ENCODE results near the gene TMEM220.

TMEM220 gene
- long read RNA-seq, partial matches to known transcripts: 0 of 4 reads
- long read RNA-seq, other reads (novel, unspliced or antisense): 4 of 4 reads

DNA sequence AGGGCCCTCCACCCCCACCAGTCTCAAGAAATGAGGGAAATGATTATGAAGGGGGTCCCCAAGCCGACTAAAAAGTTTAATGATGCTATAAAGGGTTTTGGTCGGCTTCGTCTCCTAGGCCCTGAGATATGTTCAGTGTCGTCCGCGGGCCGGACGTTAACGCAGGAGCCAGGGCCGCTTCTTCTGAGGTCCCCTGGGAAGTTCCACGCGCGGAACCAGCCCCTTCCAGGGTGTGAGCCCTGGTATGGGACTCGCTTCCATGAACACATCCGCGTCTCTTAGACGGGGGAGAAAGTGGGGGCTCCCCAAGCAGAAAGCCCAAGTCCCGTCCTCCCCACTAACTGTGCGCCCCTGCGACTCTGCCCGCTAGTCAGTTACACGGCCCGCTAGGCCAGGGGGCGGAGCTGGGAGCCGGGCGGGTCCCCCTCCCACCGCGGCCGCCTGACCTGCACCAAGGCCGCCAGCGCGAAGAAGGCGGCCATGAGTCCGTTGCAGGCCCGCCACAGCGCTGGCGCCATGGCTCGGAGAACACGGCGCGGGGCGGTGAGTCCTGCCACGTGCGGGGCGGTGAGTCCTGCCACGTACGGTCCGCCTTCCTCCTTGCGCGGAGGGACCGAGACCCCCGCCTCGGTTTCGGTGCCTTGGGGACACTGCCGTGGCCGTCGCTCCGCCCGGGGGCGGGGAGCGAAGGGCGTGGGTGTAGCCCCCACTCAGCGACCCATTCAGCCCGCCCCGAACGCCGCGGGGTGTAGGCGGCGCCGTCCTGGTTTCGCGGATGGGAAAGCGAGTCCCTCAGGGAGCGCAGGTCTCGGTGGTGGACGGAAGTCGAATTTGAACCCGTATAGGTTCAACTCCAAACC is at the start of gene TMEM220:
Gene TMEM220 (minus strand): TSS at position 690 of the 860 bp plus-strand sequence. CDS start 172 bp downstream, at position 518.
- Histone ChIP-seq H3K4me3 (replicated peaks; ENCODE audit: insufficient read depth, low read length) (peak within 1 kb of the TSS; percentile 37), H3K27me3 (ENCODE audit: insufficient read depth, poor library complexity, severe bottlenecking) (no peaks in the 10 kb centered on the region), H3K27ac (replicated peaks) (no peak within 1 kb of the TSS)
- TF ChIP-seq GABPA (IDR thresholded peaks at IDR 0.05; ENCODE audit: low read depth): no peak
- TF ChIP-seq POLR2AphosphoS5 (IDR thresholded peaks at IDR 0.05; ENCODE audit: low read depth): no peak
- TF ChIP-seq, protein P1, sequence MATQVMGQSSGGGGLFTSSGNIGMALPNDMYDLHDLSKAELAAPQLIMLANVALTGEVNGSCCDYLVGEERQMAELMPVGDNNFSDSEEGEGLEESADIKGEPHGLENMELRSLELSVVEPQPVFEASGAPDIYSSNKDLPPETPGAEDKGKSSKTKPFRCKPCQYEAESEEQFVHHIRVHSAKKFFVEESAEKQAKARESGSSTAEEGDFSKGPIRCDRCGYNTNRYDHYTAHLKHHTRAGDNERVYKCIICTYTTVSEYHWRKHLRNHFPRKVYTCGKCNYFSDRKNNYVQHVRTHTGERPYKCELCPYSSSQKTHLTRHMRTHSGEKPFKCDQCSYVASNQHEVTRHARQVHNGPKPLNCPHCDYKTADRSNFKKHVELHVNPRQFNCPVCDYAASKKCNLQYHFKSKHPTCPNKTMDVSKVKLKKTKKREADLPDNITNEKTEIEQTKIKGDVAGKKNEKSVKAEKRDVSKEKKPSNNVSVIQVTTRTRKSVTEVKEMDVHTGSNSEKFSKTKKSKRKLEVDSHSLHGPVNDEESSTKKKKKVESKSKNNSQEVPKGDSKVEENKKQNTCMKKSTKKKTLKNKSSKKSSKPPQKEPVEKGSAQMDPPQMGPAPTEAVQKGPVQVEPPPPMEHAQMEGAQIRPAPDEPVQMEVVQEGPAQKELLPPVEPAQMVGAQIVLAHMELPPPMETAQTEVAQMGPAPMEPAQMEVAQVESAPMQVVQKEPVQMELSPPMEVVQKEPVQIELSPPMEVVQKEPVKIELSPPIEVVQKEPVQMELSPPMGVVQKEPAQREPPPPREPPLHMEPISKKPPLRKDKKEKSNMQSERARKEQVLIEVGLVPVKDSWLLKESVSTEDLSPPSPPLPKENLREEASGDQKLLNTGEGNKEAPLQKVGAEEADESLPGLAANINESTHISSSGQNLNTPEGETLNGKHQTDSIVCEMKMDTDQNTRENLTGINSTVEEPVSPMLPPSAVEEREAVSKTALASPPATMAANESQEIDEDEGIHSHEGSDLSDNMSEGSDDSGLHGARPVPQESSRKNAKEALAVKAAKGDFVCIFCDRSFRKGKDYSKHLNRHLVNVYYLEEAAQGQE (IDR thresholded peaks at IDR 0.05; ENCODE audit: insufficient replicate concordance, low read depth): no peak
- DNase-seq (ENCODE audit: low read depth in 1 of 2, low spot score in 1 of 2): no peak

DNA sequence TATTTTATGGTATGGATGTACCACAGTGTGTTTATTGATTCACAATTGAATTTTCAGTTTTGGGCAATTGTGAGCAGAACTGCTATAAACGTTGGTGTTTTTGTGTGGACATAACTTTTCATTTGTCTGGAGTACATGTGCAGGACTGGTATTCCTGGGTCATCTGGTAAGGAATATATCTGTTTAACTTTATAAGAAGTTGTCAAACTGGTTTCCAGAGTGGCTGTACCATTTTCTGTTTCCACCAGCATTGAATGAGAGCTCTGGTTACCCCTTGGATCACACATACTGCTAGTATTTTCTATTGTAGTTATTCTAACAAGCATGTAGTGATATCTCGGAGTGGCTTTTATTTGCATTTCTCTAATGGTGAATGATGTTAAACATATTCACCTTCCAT is 49.8 kb upstream of the TMEM220 start:
- no peak overlapping the region for H3K4me3 ChIP-seq (replicated peaks; ENCODE audit: insufficient read depth, low read length)
- no peak for TF ChIP-seq POLR2AphosphoS5 (IDR thresholded peaks at IDR 0.05; ENCODE audit: low read depth)
- TF ChIP-seq, protein P2, sequence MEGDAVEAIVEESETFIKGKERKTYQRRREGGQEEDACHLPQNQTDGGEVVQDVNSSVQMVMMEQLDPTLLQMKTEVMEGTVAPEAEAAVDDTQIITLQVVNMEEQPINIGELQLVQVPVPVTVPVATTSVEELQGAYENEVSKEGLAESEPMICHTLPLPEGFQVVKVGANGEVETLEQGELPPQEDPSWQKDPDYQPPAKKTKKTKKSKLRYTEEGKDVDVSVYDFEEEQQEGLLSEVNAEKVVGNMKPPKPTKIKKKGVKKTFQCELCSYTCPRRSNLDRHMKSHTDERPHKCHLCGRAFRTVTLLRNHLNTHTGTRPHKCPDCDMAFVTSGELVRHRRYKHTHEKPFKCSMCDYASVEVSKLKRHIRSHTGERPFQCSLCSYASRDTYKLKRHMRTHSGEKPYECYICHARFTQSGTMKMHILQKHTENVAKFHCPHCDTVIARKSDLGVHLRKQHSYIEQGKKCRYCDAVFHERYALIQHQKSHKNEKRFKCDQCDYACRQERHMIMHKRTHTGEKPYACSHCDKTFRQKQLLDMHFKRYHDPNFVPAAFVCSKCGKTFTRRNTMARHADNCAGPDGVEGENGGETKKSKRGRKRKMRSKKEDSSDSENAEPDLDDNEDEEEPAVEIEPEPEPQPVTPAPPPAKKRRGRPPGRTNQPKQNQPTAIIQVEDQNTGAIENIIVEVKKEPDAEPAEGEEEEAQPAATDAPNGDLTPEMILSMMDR (IDR thresholded peaks at IDR 0.05; ENCODE audit: insufficient read depth, low read length): no peak
- no peak for TF ChIP-seq GABPA (IDR thresholded peaks at IDR 0.05; ENCODE audit: low read depth)
- TF ChIP-seq, protein P1 (IDR thresholded peaks at IDR 0.05; ENCODE audit: insufficient replicate concordance, low read depth): no peak
- no peak for TF ChIP-seq SPI1 (IDR thresholded peaks at IDR 0.05; ENCODE audit: borderline replicate concordance, low read depth)
- no peaks in the 10 kb centered on the region for H3K27me3 ChIP-seq (ENCODE audit: insufficient read depth, poor library complexity, severe bottlenecking)
- no peak for DNase-seq (ENCODE audit: low read depth in 1 of 2, low spot score in 1 of 2)
- no peak overlapping the region for H3K27ac ChIP-seq (replicated peaks)

DNA sequence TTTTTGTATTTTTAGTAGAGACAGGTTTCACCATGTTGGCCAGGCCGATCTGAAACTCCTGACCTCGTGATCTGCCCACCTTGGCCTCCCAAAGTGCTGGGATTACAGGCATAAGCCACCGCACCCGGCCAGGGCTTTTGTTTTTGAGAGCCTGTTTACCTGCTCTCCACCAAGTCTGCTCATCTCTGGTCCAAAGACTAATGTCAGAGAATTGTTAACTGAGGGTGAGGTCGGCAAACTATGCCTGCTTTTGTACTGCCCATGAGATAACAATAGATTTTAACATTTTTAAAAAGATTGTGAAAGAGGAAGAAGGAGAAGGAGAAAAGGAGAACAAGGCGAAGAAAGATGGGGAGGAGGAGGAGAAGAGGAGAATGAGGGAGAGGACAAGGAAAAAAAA is 48.1 kb upstream of the TMEM220 start:
- TF ChIP-seq SPI1 (IDR thresholded peaks at IDR 0.05; ENCODE audit: borderline replicate concordance, low read depth) (no peak), POLR2AphosphoS5 (IDR thresholded peaks at IDR 0.05; ENCODE audit: low read depth) (no peak)
- TF ChIP-seq, protein P1 (IDR thresholded peaks at IDR 0.05; ENCODE audit: insufficient replicate concordance, low read depth): no peak
- no peak overlapping the region for H3K4me3 ChIP-seq (replicated peaks; ENCODE audit: insufficient read depth, low read length)
- H3K27me3 ChIP-seq (ENCODE audit: insufficient read depth, poor library complexity, severe bottlenecking): no peaks in the 10 kb centered on the region
- H3K27ac ChIP-seq (replicated peaks): no peak overlapping the region
- no peak for DNase-seq (ENCODE audit: low read depth in 1 of 2, low spot score in 1 of 2)

All from HL-60 (cell line).